Natural killer cell (primary cell): Measurements from ENCODE around the gene MAP2K5. TPM values are rescaled to one million over a fixed set of nuclear protein-coding genes. Genes with fewer than 3 reads are reported as not detected.

Experiments used
- ATAC-seq, 3 donors: fragments of 150-1000 bp in 2 of 3; fragments of 200-7000 bp in 1 of 3; cut with Tn5 transposase; 1 replicate in 1 of 3; 2 replicates in 2 of 3; pipeline ENCODE4 v1.10.0; 2021; ENCODE audit warnings: mild to moderate bottlenecking in 2 of 3, moderate library complexity in 2 of 3
- DNase-seq, 2 donors: peaks; one replicate each; pipeline versions ENCODE4 v3.0.0 to v3.0.0-alpha.2; 2013 to 2021; ENCODE audit warnings: mixed read lengths in 1 of 2
- H3K27ac ChIP-seq: one replicate; pipeline ENCODE4 v1.5.1; 2013; ENCODE audit warnings: mild to moderate bottlenecking, low read length
- H3K27me3 ChIP-seq: one replicate; pipeline ENCODE4 v1.6.1; 2013; ENCODE audit warnings: low read length; ENCODE audit not compliant: control insufficient read depth, insufficient read depth
- H3K36me3 ChIP-seq: one replicate; pipeline ENCODE4 v1.6.1; 2013; ENCODE audit warnings: low read length; ENCODE audit not compliant: control insufficient read depth, insufficient read depth
- H3K4me1 ChIP-seq: one replicate; pipeline ENCODE4 v1.6.1; 2013; ENCODE audit warnings: low read length; ENCODE audit not compliant: control insufficient read depth, insufficient read depth
- H3K4me3 ChIP-seq: one replicate; pipeline ENCODE4 v1.5.1; 2013; ENCODE audit warnings: low read length
- H3K9me3 ChIP-seq: one replicate; pipeline ENCODE4 v1.6.1; 2013; ENCODE audit warnings: low read length; ENCODE audit not compliant: control insufficient read depth, insufficient read depth
- H3K27ac Mint-ChIP-seq, 2 donors: one replicate each; pipeline ENCODE4 v1.8.0; 2022; ENCODE audit warnings: mild to moderate bottlenecking in 2 of 2, mixed read lengths in 2 of 2, moderate library complexity in 1 of 2
- H3K27me3 Mint-ChIP-seq, 2 donors: one replicate each; pipeline ENCODE4 v1.8.0; 2022; ENCODE audit warnings: low read depth in 2 of 2, mixed read lengths in 2 of 2
- H3K36me3 Mint-ChIP-seq: one replicate; pipeline ENCODE4 v1.8.0; 2022; ENCODE audit warnings: mixed read lengths
- H3K4me1 Mint-ChIP-seq, 2 donors: one replicate each; pipeline ENCODE4 v1.8.0; 2022; ENCODE audit warnings: mixed read lengths in 2 of 2
- H3K4me3 Mint-ChIP-seq: one replicate; pipeline ENCODE4 v1.8.0; 2022; ENCODE audit warnings: mild to moderate bottlenecking, moderate library complexity, mixed read lengths
- H3K9me3 Mint-ChIP-seq, 2 donors: one replicate each; pipeline ENCODE4 v1.8.0; 2022; ENCODE audit warnings: mixed read lengths in 2 of 2
- CTCF ChIP-seq: fragments of 200-600 bp; IDR thresholded peaks from one replicate; pipeline ENCODE4 v1.8.0; 2022; ENCODE audit warnings: antibody characterized with exemption
- WGBS: methylation state at CpG from one replicate; pipeline ENCODE4 v1.1.7; 2013; ENCODE audit warnings: missing lambda C conversion rate; ENCODE audit not compliant: insufficient coverage; 5-methylcytosine and 5-hydroxymethylcytosine counted together
- intact Hi-C: fragments of 100-400 bp; cut with micrococcal nuclease; formaldehyde crosslinking; loops from one replicate; pipeline ENCODE4 v1.14.2; 2022
- total RNA-seq, 4 donors: library from RNA; stranded (reverse); fragments of 120-200 nt in 1 of 4; gene quantifications; one replicate each; pipeline versions ENCODE4 v1.2.3 to v1.2.4, GENCODE V29; 2013 to 2022

Gene MAP2K5
- total RNA-seq, 3 donors from 2014 or later (not counting 1 experiment from before 2014, with no cell fraction given): 25.6 to 32.6 (median 29.2) TPM

GRCh38 chr15:67785431-67785830 is 242.9 kb downstream of the MAP2K5 start:
- ATAC-seq: no peak
- intact Hi-C loops: no loop called here
- no peak overlapping the region for H3K27ac Mint-ChIP-seq

GRCh38 chr15:67786646-67787045 is 244.1 kb downstream of the MAP2K5 start:
- ATAC-seq (no peak), DNase-seq (no peak)
- no peaks in the 10 kb centered on the region for H3K9me3 Mint-ChIP-seq
- Histone ChIP-seq H3K27ac (no peak overlapping the region), H3K27me3 (no peaks in the 10 kb centered on the region), H3K36me3 (no peaks in the 10 kb centered on the region), H3K4me1 (peaks cover 28% of the 10 kb centered on the region), H3K4me3 (no peak overlapping the region), H3K9me3 (no peaks in the 10 kb centered on the region)
- H3K4me1 Mint-ChIP-seq: peaks cover 28 to 33% of the 10 kb centered on the region in 2 donors
- no peak overlapping the region for H3K27ac Mint-ChIP-seq
- intact Hi-C loops: no loop called here
- no peaks in the 10 kb centered on the region for H3K27me3 Mint-ChIP-seq
- no peak for TF ChIP-seq CTCF
- no peak overlapping the region for H3K4me3 Mint-ChIP-seq
- H3K36me3 Mint-ChIP-seq: no peaks in the 10 kb centered on the region
- 100% methylated on average over 1 of the region's 4 CpGs for WGBS

More at GRCh38 chr15:67785431-67785830, 242.9 kb downstream of the MAP2K5 start:
- no peaks in the 10 kb centered on the region for H3K9me3 Mint-ChIP-seq
- no peaks in the 10 kb centered on the region for H3K36me3 ChIP-seq
- peaks cover 28 to 32% of the 10 kb centered on the region in 2 donors for H3K4me1 Mint-ChIP-seq
- H3K36me3 Mint-ChIP-seq: no peaks in the 10 kb centered on the region
- H3K27me3 ChIP-seq: no peaks in the 10 kb centered on the region
- 89% methylated on average over 4 of the region's 5 CpGs for WGBS
- H3K27ac ChIP-seq: no peak overlapping the region
- H3K4me3 Mint-ChIP-seq: no peak overlapping the region
- H3K9me3 ChIP-seq: no peaks in the 10 kb centered on the region
- peaks cover 28% of the 10 kb centered on the region for H3K4me1 ChIP-seq
- H3K4me3 ChIP-seq: no peak overlapping the region
- no peak for DNase-seq
- TF ChIP-seq CTCF: no peak
- no peaks in the 10 kb centered on the region for H3K27me3 Mint-ChIP-seq

GRCh38 chr15:67788986-67789385 is 246.5 kb downstream of the MAP2K5 start:
- Histone ChIP-seq H3K36me3 (no peaks in the 10 kb centered on the region), H3K27me3 (no peaks in the 10 kb centered on the region), H3K9me3 (no peaks in the 10 kb centered on the region), H3K4me3 (no peak overlapping the region), H3K27ac (no peak overlapping the region), H3K4me1 (peaks cover 14% of the 10 kb centered on the region)
- Mint-ChIP-seq H3K27ac (no peak overlapping the region), H3K4me1 (peaks cover 9 to 21% of the 10 kb centered on the region in 2 donors), H3K9me3 (no peaks in the 10 kb centered on the region), H3K4me3 (no peak overlapping the region), H3K36me3 (no peaks in the 10 kb centered on the region), H3K27me3 (no peaks in the 10 kb centered on the region)
- DNase-seq (no peak), ATAC-seq (no peak)
- TF ChIP-seq CTCF: no peak
- intact Hi-C loops: no loop called here

- no peak for TF ChIP-seq CTCF
- ATAC-seq (no peak), DNase-seq (no peak)
- Histone ChIP-seq H3K9me3 (peaks cover 2% of the 10 kb centered on the region), H3K36me3 (no peaks in the 10 kb centered on the region), H3K27me3 (no peaks in the 10 kb centered on the region), H3K4me3 (no peak overlapping the region), H3K4me1 (no peaks in the 10 kb centered on the region), H3K27ac (no peak overlapping the region)
- Mint-ChIP-seq H3K4me1 (peaks cover 0 to 4% of the 10 kb centered on the region in 2 donors), H3K27me3 (no peaks in the 10 kb centered on the region), H3K36me3 (peaks cover 12% of the 10 kb centered on the region), H3K9me3 (peaks cover 4 to 5% of the 10 kb centered on the region in 2 donors), H3K4me3 (no peak overlapping the region), H3K27ac (no peak overlapping the region)
- intact Hi-C loops: no loop called here
- WGBS: 87% methylated on average over 2 of the region's 3 CpGs
Observed at GRCh38 chr15:67790610-67791319, 248.3 kb downstream of the MAP2K5 start.
